Measurements from ENCODE around the gene GRIFIN.

Gene GRIFIN

DNA sequence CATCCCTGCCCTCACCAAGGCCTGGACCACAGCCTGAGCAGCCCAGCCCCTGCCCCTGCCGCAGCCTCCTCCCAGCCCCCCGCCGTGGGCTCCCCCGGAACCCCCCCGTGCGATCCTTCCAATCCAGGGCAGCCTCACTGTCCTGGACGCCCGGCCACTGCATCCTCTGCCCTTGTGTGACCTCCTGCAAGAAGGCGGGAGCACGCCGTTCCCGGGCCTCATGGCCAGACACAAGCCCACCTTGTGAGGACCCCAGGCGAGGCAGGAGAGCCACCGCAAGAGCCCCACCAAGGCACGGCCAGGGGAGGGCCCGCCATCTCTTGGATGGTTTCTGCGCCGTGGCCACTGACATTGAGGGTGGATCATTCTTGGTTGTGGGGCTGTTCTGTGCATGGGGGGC is 35.6 kb upstream of the GRIFIN start:
- no peak overlapping the region for H3K4me2 ChIP-seq (ENCODE audit: low read length)
- no peaks in the 10 kb centered on the region for H3K36me3 ChIP-seq (ENCODE audit: insufficient read depth, low read length)
- H3K4me1 ChIP-seq (ENCODE audit: control insufficient read depth, insufficient read depth, low read length) = peaks cover 51% of the 10 kb centered on the region
- no peak overlapping the region for H3K4me3 ChIP-seq (ENCODE audit: low read length)
- no peaks in the 10 kb centered on the region for H3K27me3 ChIP-seq (ENCODE audit: control insufficient read depth, insufficient read depth, low read length)
- H3K9ac ChIP-seq (ENCODE audit: low read depth, low read length) = no peak overlapping the region
- no peaks in the 10 kb centered on the region for H3K9me3 ChIP-seq (replicated peaks; ENCODE audit: low read length)

GRCh38 chr7:2510909-2511768 is 34.9 kb upstream of the GRIFIN start:
- Histone ChIP-seq H3K9me3 (replicated peaks; ENCODE audit: low read length) (no peaks in the 10 kb centered on the region), H3K9ac (ENCODE audit: low read depth, low read length) (no peak overlapping the region), H3K27me3 (ENCODE audit: control insufficient read depth, insufficient read depth, low read length) (no peaks in the 10 kb centered on the region), H3K4me1 (ENCODE audit: control insufficient read depth, insufficient read depth, low read length) (peaks cover 45% of the 10 kb centered on the region), H3K4me3 (ENCODE audit: low read length) (no peak overlapping the region), H3K4me2 (ENCODE audit: low read length) (peak overlapping the region; percentile 6), H3K36me3 (ENCODE audit: insufficient read depth, low read length) (no peaks in the 10 kb centered on the region)

- H3K9me3 ChIP-seq (replicated peaks; ENCODE audit: low read length) = no peaks in the 10 kb centered on the region
- H3K36me3 ChIP-seq (ENCODE audit: insufficient read depth, low read length) = no peaks in the 10 kb centered on the region
- H3K4me1 ChIP-seq (ENCODE audit: control insufficient read depth, insufficient read depth, low read length) = peaks cover 36% of the 10 kb centered on the region
- H3K4me2 ChIP-seq (ENCODE audit: low read length) = no peak overlapping the region
- H3K4me3 ChIP-seq (ENCODE audit: low read length) = no peak overlapping the region
- H3K27me3 ChIP-seq (ENCODE audit: control insufficient read depth, insufficient read depth, low read length) = no peaks in the 10 kb centered on the region
- no peak overlapping the region for H3K9ac ChIP-seq (ENCODE audit: low read depth, low read length)
These were observed 34.1 kb upstream of the GRIFIN start for GRCh38 chr7:2510130-2510776.

- peak overlapping the region; percentile 66 for H3K4me2 ChIP-seq (ENCODE audit: low read length)
- no peaks in the 10 kb centered on the region for H3K27me3 ChIP-seq (ENCODE audit: control insufficient read depth, insufficient read depth, low read length)
- H3K9me3 ChIP-seq (replicated peaks; ENCODE audit: low read length) = no peaks in the 10 kb centered on the region
- H3K9ac ChIP-seq (ENCODE audit: low read depth, low read length) = no peak overlapping the region
- H3K4me3 ChIP-seq (ENCODE audit: low read length) = no peak overlapping the region
- H3K36me3 ChIP-seq (ENCODE audit: insufficient read depth, low read length) = no peaks in the 10 kb centered on the region
- H3K4me1 ChIP-seq (ENCODE audit: control insufficient read depth, insufficient read depth, low read length) = peaks cover 36% of the 10 kb centered on the region
These were observed 33.2 kb upstream of the GRIFIN start for GRCh38 chr7:2509298-2509906.

GRCh38 chr7:2508327-2509215 is 32.4 kb upstream of the GRIFIN start:
- Histone ChIP-seq H3K4me2 (ENCODE audit: low read length) (peak overlapping the region; percentile 66), H3K9ac (ENCODE audit: low read depth, low read length) (no peak overlapping the region), H3K36me3 (ENCODE audit: insufficient read depth, low read length) (no peaks in the 10 kb centered on the region), H3K27me3 (ENCODE audit: control insufficient read depth, insufficient read depth, low read length) (no peaks in the 10 kb centered on the region), H3K9me3 (replicated peaks; ENCODE audit: low read length) (no peaks in the 10 kb centered on the region), H3K4me1 (ENCODE audit: control insufficient read depth, insufficient read depth, low read length) (peaks cover 36% of the 10 kb centered on the region), H3K4me3 (ENCODE audit: low read length) (peak overlapping the region; percentile 46)

- Histone ChIP-seq H3K36me3 (ENCODE audit: insufficient read depth, low read length) (no peaks in the 10 kb centered on the region), H3K4me3 (ENCODE audit: low read length) (peak overlapping the region; percentile 46), H3K27me3 (ENCODE audit: control insufficient read depth, insufficient read depth, low read length) (no peaks in the 10 kb centered on the region), H3K4me2 (ENCODE audit: low read length) (peak overlapping the region; percentile 66), H3K4me1 (ENCODE audit: control insufficient read depth, insufficient read depth, low read length) (peaks cover 39% of the 10 kb centered on the region), H3K9me3 (replicated peaks; ENCODE audit: low read length) (no peaks in the 10 kb centered on the region), H3K9ac (ENCODE audit: low read depth, low read length) (no peak overlapping the region)
These were observed 31.7 kb upstream of the GRIFIN start for GRCh38 chr7:2507917-2508306.

DNA sequence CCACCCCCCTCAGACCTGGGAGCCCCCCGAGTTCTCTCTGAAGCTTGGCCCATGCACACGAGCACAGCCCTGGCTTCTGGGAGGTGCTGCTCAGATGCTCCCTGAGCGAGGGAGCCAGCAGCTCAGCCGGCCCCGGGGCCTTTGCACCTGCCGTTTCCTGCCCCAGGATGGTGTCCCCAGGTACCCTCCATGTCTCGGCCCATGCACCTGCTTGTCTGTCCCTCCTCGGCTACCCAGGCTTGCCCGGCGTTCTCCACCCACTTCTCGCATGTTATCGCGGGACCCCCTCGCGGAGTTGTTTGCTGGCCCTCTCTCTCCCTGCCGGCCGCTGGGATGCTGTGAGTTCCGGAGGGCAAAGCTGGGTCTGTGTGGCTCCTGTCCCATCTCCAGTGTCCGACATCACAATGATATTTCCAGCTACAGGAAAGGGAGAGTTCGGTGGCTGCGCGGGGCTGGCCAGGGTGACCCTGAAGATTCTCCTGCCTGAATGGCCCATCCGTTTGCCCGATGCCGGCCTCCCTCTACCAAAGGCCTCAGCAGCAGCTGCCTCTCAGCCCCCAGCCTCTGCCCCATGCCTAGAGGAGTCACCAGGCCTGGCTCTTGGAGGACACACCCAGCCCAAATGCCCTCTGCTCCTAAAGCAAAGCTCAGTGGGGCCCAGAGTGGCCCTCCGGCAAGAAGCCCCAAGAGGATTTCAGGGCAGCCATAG is 31.2 kb upstream of the GRIFIN start:
- Histone ChIP-seq H3K4me3 (ENCODE audit: low read length) (no peak overlapping the region), H3K4me1 (ENCODE audit: control insufficient read depth, insufficient read depth, low read length) (peaks cover 38% of the 10 kb centered on the region), H3K36me3 (ENCODE audit: insufficient read depth, low read length) (no peaks in the 10 kb centered on the region), H3K9ac (ENCODE audit: low read depth, low read length) (no peak overlapping the region), H3K9me3 (replicated peaks; ENCODE audit: low read length) (no peaks in the 10 kb centered on the region), H3K27me3 (ENCODE audit: control insufficient read depth, insufficient read depth, low read length) (no peaks in the 10 kb centered on the region), H3K4me2 (ENCODE audit: low read length) (no peak overlapping the region)

- H3K9ac ChIP-seq (ENCODE audit: low read depth, low read length) = no peak overlapping the region
These were observed 29.2 kb upstream of the GRIFIN start for GRCh38 chr7:2505401-2505800.

GRCh38 chr7:2504889-2505375 is 28.7 kb upstream of the GRIFIN start:
- no peaks in the 10 kb centered on the region for H3K36me3 ChIP-seq (ENCODE audit: insufficient read depth, low read length)
- H3K9me3 ChIP-seq (replicated peaks; ENCODE audit: low read length) = no peaks in the 10 kb centered on the region
- H3K9ac ChIP-seq (ENCODE audit: low read depth, low read length) = no peak overlapping the region
- H3K4me2 ChIP-seq (ENCODE audit: low read length) = no peak overlapping the region
- no peaks in the 10 kb centered on the region for H3K27me3 ChIP-seq (ENCODE audit: control insufficient read depth, insufficient read depth, low read length)
- no peak overlapping the region for H3K4me3 ChIP-seq (ENCODE audit: low read length)
- H3K4me1 ChIP-seq (ENCODE audit: control insufficient read depth, insufficient read depth, low read length) = peaks cover 22% of the 10 kb centered on the region

More at GRCh38 chr7:2505401-2505800, 29.2 kb upstream of the GRIFIN start:
- no peaks in the 10 kb centered on the region for H3K27me3 ChIP-seq (ENCODE audit: control insufficient read depth, insufficient read depth, low read length)
- H3K36me3 ChIP-seq (ENCODE audit: insufficient read depth, low read length) = no peaks in the 10 kb centered on the region
- no peaks in the 10 kb centered on the region for H3K9me3 ChIP-seq (replicated peaks; ENCODE audit: low read length)
- H3K4me2 ChIP-seq (ENCODE audit: low read length) = no peak overlapping the region
- H3K4me3 ChIP-seq (ENCODE audit: low read length) = no peak overlapping the region
- peaks cover 22% of the 10 kb centered on the region for H3K4me1 ChIP-seq (ENCODE audit: control insufficient read depth, insufficient read depth, low read length)

GRCh38 chr7:2504128-2504888 is 28.1 kb upstream of the GRIFIN start:
- H3K4me3 ChIP-seq (ENCODE audit: low read length) = no peak overlapping the region
- H3K9ac ChIP-seq (ENCODE audit: low read depth, low read length) = no peak overlapping the region

More at GRCh38 chr7:2504128-2504888, 28.1 kb upstream of the GRIFIN start:
- H3K9me3 ChIP-seq (replicated peaks; ENCODE audit: low read length) = no peaks in the 10 kb centered on the region
- H3K36me3 ChIP-seq (ENCODE audit: insufficient read depth, low read length) = no peaks in the 10 kb centered on the region
- peaks cover 20% of the 10 kb centered on the region for H3K4me1 ChIP-seq (ENCODE audit: control insufficient read depth, insufficient read depth, low read length)
- H3K27me3 ChIP-seq (ENCODE audit: control insufficient read depth, insufficient read depth, low read length) = no peaks in the 10 kb centered on the region
- no peak overlapping the region for H3K4me2 ChIP-seq (ENCODE audit: low read length)

Data from skeletal muscle satellite cell (primary cell).